ENCODE measurements around the gene FIG4.

GRCh38 chr6:109853951-109854350, 162.9 kb downstream of the FIG4 start:
- TF ChIP-seq POLR2A (IDR thresholded peaks at IDR 0.05) = no peak
- TF ChIP-seq, protein P1, sequence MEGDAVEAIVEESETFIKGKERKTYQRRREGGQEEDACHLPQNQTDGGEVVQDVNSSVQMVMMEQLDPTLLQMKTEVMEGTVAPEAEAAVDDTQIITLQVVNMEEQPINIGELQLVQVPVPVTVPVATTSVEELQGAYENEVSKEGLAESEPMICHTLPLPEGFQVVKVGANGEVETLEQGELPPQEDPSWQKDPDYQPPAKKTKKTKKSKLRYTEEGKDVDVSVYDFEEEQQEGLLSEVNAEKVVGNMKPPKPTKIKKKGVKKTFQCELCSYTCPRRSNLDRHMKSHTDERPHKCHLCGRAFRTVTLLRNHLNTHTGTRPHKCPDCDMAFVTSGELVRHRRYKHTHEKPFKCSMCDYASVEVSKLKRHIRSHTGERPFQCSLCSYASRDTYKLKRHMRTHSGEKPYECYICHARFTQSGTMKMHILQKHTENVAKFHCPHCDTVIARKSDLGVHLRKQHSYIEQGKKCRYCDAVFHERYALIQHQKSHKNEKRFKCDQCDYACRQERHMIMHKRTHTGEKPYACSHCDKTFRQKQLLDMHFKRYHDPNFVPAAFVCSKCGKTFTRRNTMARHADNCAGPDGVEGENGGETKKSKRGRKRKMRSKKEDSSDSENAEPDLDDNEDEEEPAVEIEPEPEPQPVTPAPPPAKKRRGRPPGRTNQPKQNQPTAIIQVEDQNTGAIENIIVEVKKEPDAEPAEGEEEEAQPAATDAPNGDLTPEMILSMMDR (IDR thresholded peaks at IDR 0.05) = no peak
